Endodermal cell (in vitro differentiated cells): ENCODE measurements around the gene SNAPC2. TPM values are rescaled to one million over a fixed set of nuclear protein-coding genes. Genes with fewer than 3 reads are reported as not detected.

Source experiments
- DNase-seq: peaks from one replicate; pipeline ENCODE4 v3.0.0-alpha.2; 2017
- H3K27ac ChIP-seq: 2 replicates; pipeline ENCODE4 v1.5.1; 2013; ENCODE audit warnings: mild to moderate bottlenecking, low read depth, low read length, moderate library complexity
- H3K27me3 ChIP-seq: 2 replicates; pipeline ENCODE4 v1.6.1; 2013; ENCODE audit warnings: mild to moderate bottlenecking, low read length, moderate library complexity; ENCODE audit not compliant: insufficient read depth, control insufficient read depth, poor library complexity, severe bottlenecking
- H3K36me3 ChIP-seq: 2 replicates; pipeline ENCODE4 v1.7.0; 2013; ENCODE audit warnings: mild to moderate bottlenecking, low read length, moderate library complexity; ENCODE audit not compliant: control insufficient read depth, insufficient read depth
- H3K4me1 ChIP-seq: one replicate; pipeline ENCODE4 v1.7.0; 2013; ENCODE audit warnings: low read length; ENCODE audit not compliant: control insufficient read depth, insufficient read depth
- H3K4me3 ChIP-seq: 2 replicates; pipeline ENCODE4 v1.5.1; 2013; ENCODE audit warnings: mild to moderate bottlenecking, low read length, moderate library complexity
- H3K9ac ChIP-seq: 2 replicates; pipeline ENCODE4 v1.6.1; 2013; ENCODE audit warnings: mild to moderate bottlenecking, low read length, moderate library complexity; ENCODE audit not compliant: poor library complexity, severe bottlenecking; ENCODE audit errors: extremely low read depth
- H3K9me3 ChIP-seq: 2 replicates; pipeline ENCODE4 v1.6.1; 2013; ENCODE audit warnings: mild to moderate bottlenecking, low read length, moderate library complexity; ENCODE audit not compliant: control insufficient read depth
- H3K27ac Mint-ChIP-seq: 2 replicates; pipeline ENCODE4 v1.8.0; 2020; ENCODE audit warnings: mixed read lengths
- H3K27me3 Mint-ChIP-seq: 2 replicates; pipeline ENCODE4 v1.8.0; 2021; ENCODE audit warnings: mild to moderate bottlenecking, mixed read lengths; ENCODE audit not compliant: insufficient read depth
- H3K36me3 Mint-ChIP-seq: 2 replicates; pipeline ENCODE4 v1.8.0; 2020; ENCODE audit warnings: low read depth, mixed read lengths
- H3K4me1 Mint-ChIP-seq: 2 replicates; pipeline ENCODE4 v1.8.0; 2020; ENCODE audit warnings: mixed read lengths
- H3K4me3 Mint-ChIP-seq: 2 replicates; pipeline ENCODE4 v1.8.0; 2020; ENCODE audit warnings: mild to moderate bottlenecking, moderate library complexity, mixed read lengths
- H3K9me3 Mint-ChIP-seq: 2 replicates; pipeline ENCODE4 v1.8.0; 2020; ENCODE audit warnings: mild to moderate bottlenecking, mixed read lengths
- CTCF ChIP-seq: fragments of 200-600 bp; sonication (generic); conservative IDR thresholded peaks from 2 replicates; pipeline ENCODE4 v1.5.0; 2021; ENCODE audit warnings: antibody characterized with exemption, mild to moderate bottlenecking
- WGBS, 2 experiments: methylation state at CpG; one replicate each; pipeline versions ENCODE4 v1.1.5 to v1.1.7; 2013; ENCODE audit warnings: missing lambda C conversion rate in 2 of 2, mixed read lengths in 1 of 2; ENCODE audit not compliant: insufficient coverage in 1 of 2, insufficient read length in 1 of 2; 5-methylcytosine and 5-hydroxymethylcytosine counted together
- total RNA-seq, 2 donors: library from RNA; stranded (reverse); fragmentation: NEBNext Ultra II Directional in 1 of 2; extraction: Animal tissue kit (Norgen Biotek cat#: 25700) in 1 of 2; gene quantifications; 2 replicates in 1 of 2; 3 replicates in 1 of 2; pipeline ENCODE4 v1.2.1, GENCODE V29; 2021

Gene SNAPC2
- total RNA-seq, 2 donors from 2014 or later, result 11.9 to 14.2 TPM

- Histone ChIP-seq H3K4me3 (no peak overlapping the region), H3K9me3 (no peaks in the 10 kb centered on the region), H3K9ac (no peak overlapping the region), H3K27ac (no peak overlapping the region), H3K4me1 (no peaks in the 10 kb centered on the region), H3K27me3 (no peaks in the 10 kb centered on the region), H3K36me3 (no peaks in the 10 kb centered on the region)
- H3K9me3 Mint-ChIP-seq, result no peaks in the 10 kb centered on the region
- peaks cover 9% of the 10 kb centered on the region for H3K36me3 Mint-ChIP-seq
- no peaks in the 10 kb centered on the region for H3K4me1 Mint-ChIP-seq
- no peak for TF ChIP-seq CTCF
- no peak for DNase-seq
- no peak overlapping the region for H3K27ac Mint-ChIP-seq
- H3K27me3 Mint-ChIP-seq, result peaks cover 2% of the 10 kb centered on the region
- 94 to 95% methylated on average over 16 of the region's 16 CpGs for WGBS, 2 experiments
- no peak overlapping the region for H3K4me3 Mint-ChIP-seq
These were observed 21.2 kb upstream of the SNAPC2 start for GRCh38 chr19:7898967-7899366.

GRCh38 chr19:7899751-7900378 lies 20.3 kb upstream of the SNAPC2 start:
- no peak for DNase-seq
- H3K4me1 Mint-ChIP-seq, result peaks cover 5% of the 10 kb centered on the region
- H3K9me3 ChIP-seq, result no peaks in the 10 kb centered on the region
- H3K27me3 Mint-ChIP-seq, result no peaks in the 10 kb centered on the region
- peaks cover 9% of the 10 kb centered on the region for H3K36me3 Mint-ChIP-seq
- no peak for TF ChIP-seq CTCF
- WGBS, 2 experiments, result 91 to 96% methylated on average over 29 to 34 of the region's 34 CpGs
- no peak overlapping the region for H3K4me3 Mint-ChIP-seq
- H3K27ac Mint-ChIP-seq, result no peak overlapping the region
- no peaks in the 10 kb centered on the region for H3K36me3 ChIP-seq
- H3K4me1 ChIP-seq, result no peaks in the 10 kb centered on the region
- H3K9ac ChIP-seq, result no peak overlapping the region
- H3K9me3 Mint-ChIP-seq, result no peaks in the 10 kb centered on the region
- no peaks in the 10 kb centered on the region for H3K27me3 ChIP-seq
- no peak overlapping the region for H3K27ac ChIP-seq
- no peak overlapping the region for H3K4me3 ChIP-seq

GRCh38 chr19:7900401-7900870 lies 19.7 kb upstream of the SNAPC2 start:
- Mint-ChIP-seq H3K9me3 (no peaks in the 10 kb centered on the region), H3K4me3 (no peak overlapping the region), H3K27ac (no peak overlapping the region), H3K36me3 (peaks cover 9% of the 10 kb centered on the region), H3K27me3 (no peaks in the 10 kb centered on the region), H3K4me1 (peaks cover 8% of the 10 kb centered on the region)
- Histone ChIP-seq H3K36me3 (no peaks in the 10 kb centered on the region), H3K9me3 (no peaks in the 10 kb centered on the region), H3K4me1 (no peaks in the 10 kb centered on the region), H3K27me3 (no peaks in the 10 kb centered on the region), H3K9ac (no peak overlapping the region), H3K4me3 (no peak overlapping the region), H3K27ac (no peak overlapping the region)
- no peak for DNase-seq
- no peak for TF ChIP-seq CTCF
- 87 to 89% methylated on average over 15 to 21 of the region's 21 CpGs for whole genome bisulfite sequencing, 2 experiments
